ENCODE results near the gene PERP.

The PERP gene

DNA sequence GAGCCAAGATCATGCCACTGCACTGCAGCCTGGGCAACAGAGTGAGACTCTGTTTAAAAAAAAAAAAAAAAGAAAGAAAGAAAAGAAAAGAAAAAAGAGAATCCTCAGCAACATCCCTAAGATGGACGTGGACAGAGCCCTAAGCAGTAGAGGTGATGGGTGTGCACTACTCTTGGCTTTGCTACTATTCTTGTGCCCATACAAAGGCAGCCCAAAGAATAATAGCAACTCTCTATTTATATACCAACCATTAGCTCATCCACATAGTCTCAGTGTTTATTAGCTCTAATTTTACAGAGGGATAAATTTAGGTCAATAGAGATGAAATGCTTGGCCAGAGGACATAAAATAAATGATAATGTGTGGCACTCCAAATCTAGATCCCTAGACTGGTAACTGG lies 62.2 kb downstream of the PERP start:
- Histone ChIP-seq H3K9ac (ENCODE audit: low read depth, low read length, poor library complexity) (no peak overlapping the region), H3K4ac (ENCODE audit: low read length) (no peak overlapping the region), H2AFZ (ENCODE audit: low read length) (no peak overlapping the region), H2BK15ac (ENCODE audit: low read length) (no peak overlapping the region), H3K27ac (replicated peaks; ENCODE audit: low read length) (no peak overlapping the region), H3K14ac (ENCODE audit: low read length) (no peak overlapping the region), H3K79me1 (ENCODE audit: low read depth, low read length) (no peaks in the 10 kb centered on the region), H3K4me1 (ENCODE audit: control insufficient read depth in 2 of 2, insufficient read depth in 1 of 2, low read depth in 1 of 2, low read length in 2 of 2) (no peaks in the 10 kb centered on the region), H3K23ac (ENCODE audit: low read depth, low read length, poor library complexity) (no peak overlapping the region), H3K4me3 (ENCODE audit: low read length in 2 of 2) (no peak overlapping the region), H3K36me3 (replicated peaks in 1 of 2; ENCODE audit: control insufficient read depth in 2 of 2, insufficient read depth in 2 of 2, low read length in 2 of 2) (no peaks in the 10 kb centered on the region), H3K27me3 (ENCODE audit: control insufficient read depth in 3 of 3, insufficient read depth in 3 of 3, low read depth in 1 of 3, low read length in 3 of 3) (no peaks in the 10 kb centered on the region), H2BK5ac (ENCODE audit: low read length) (no peak overlapping the region), H2BK120ac (ENCODE audit: low read depth, low read length) (no peak overlapping the region), H2AK5ac (ENCODE audit: low read depth, low read length) (no peak overlapping the region), H4K8ac (ENCODE audit: low read depth, low read length) (no peak overlapping the region), H3K18ac (ENCODE audit: low read length) (no peak overlapping the region), H4K91ac (ENCODE audit: low read depth, low read length, poor library complexity) (no peak overlapping the region), H2BK12ac (ENCODE audit: low read length) (no peak overlapping the region), H3K9me3 (replicated peaks in 1 of 2; ENCODE audit: control insufficient read depth in 2 of 2, insufficient read depth in 1 of 2, low read depth in 1 of 2, low read length in 2 of 2) (no peaks in the 10 kb centered on the region), H3K4me2 (ENCODE audit: insufficient read depth, low read length, poor library complexity, severe bottlenecking) (no peak overlapping the region)
- DNase-seq (ENCODE audit: low spot score): no peak
- WGBS, 2 donors (ENCODE audit: extremely low coverage in 2 of 2, insufficient read length in 2 of 2, insufficient replicate concordance in 1 of 2): no CpG with 5 or more reads among the region's 1 CpG

- H3K27me3 ChIP-seq (ENCODE audit: control insufficient read depth in 3 of 3, insufficient read depth in 3 of 3, low read depth in 1 of 3, low read length in 3 of 3): no peaks in the 10 kb centered on the region
- no peaks in the 10 kb centered on the region for H3K4me1 ChIP-seq (ENCODE audit: control insufficient read depth in 2 of 2, insufficient read depth in 1 of 2, low read depth in 1 of 2, low read length in 2 of 2)
- no peak overlapping the region for H3K4me2 ChIP-seq (ENCODE audit: insufficient read depth, low read length, poor library complexity, severe bottlenecking)
- no CpG with 5 or more reads among the region's 4 CpGs for WGBS, 2 donors (ENCODE audit: extremely low coverage in 2 of 2, insufficient read length in 2 of 2, insufficient replicate concordance in 1 of 2)
- no peak overlapping the region for H2AK5ac ChIP-seq (ENCODE audit: low read depth, low read length)
- no peaks in the 10 kb centered on the region for H3K36me3 ChIP-seq (replicated peaks in 1 of 2; ENCODE audit: control insufficient read depth in 2 of 2, insufficient read depth in 2 of 2, low read length in 2 of 2)
- H3K23ac ChIP-seq (ENCODE audit: low read depth, low read length, poor library complexity): no peak overlapping the region
- H4K8ac ChIP-seq (ENCODE audit: low read depth, low read length): no peak overlapping the region
- no peak overlapping the region for H2BK120ac ChIP-seq (ENCODE audit: low read depth, low read length)
- no peak overlapping the region for H4K91ac ChIP-seq (ENCODE audit: low read depth, low read length, poor library complexity)
- H3K4me3 ChIP-seq (ENCODE audit: low read length in 2 of 2): no peak overlapping the region
- H2BK5ac ChIP-seq (ENCODE audit: low read length): no peak overlapping the region
- H2BK12ac ChIP-seq (ENCODE audit: low read length): no peak overlapping the region
- H3K14ac ChIP-seq (ENCODE audit: low read length): no peak overlapping the region
- no peak overlapping the region for H3K9ac ChIP-seq (ENCODE audit: low read depth, low read length, poor library complexity)
- H2AFZ ChIP-seq (ENCODE audit: low read length): no peak overlapping the region
- H3K27ac ChIP-seq (replicated peaks; ENCODE audit: low read length): no peak overlapping the region
- H3K9me3 ChIP-seq (replicated peaks in 1 of 2; ENCODE audit: control insufficient read depth in 2 of 2, insufficient read depth in 1 of 2, low read depth in 1 of 2, low read length in 2 of 2): no peaks in the 10 kb centered on the region
- DNase-seq (ENCODE audit: low spot score): no peak
- H3K79me1 ChIP-seq (ENCODE audit: low read depth, low read length): no peaks in the 10 kb centered on the region
- H3K18ac ChIP-seq (ENCODE audit: low read length): no peak overlapping the region
- no peak overlapping the region for H2BK15ac ChIP-seq (ENCODE audit: low read length)
- H3K4ac ChIP-seq (ENCODE audit: low read length): no peak overlapping the region
These were observed 62.8 kb downstream of the PERP start for GRCh38 chr6:138044458-138044857.

Measured in neuronal stem cell (in vitro differentiated cells).